Muscle of arm (tissue), 12 donors: ENCODE results near the gene HOXA4. TPM values are rescaled to one million over a fixed set of nuclear protein-coding genes. Genes with fewer than 3 reads are reported as not detected.
A peak's percentile ranks its signal among the peaks of the same experiment; 100 is the strongest.

Source experiments
- DNase-seq: peaks from one replicate; pipeline ENCODE4 v3.0.0-alpha.2; 2013
- polyA plus RNA-seq, 12 donors: library from polyadenylated mRNA; unstranded; fragments of 120-200 nt; gene quantifications; one replicate each; pipeline ENCODE4 v1.2.1, GENCODE V29; 2013; ENCODE audit not compliant: insufficient read length in 12 of 12

The HOXA4 gene
- polyA plus RNA-seq, 12 donors = 15.4 to 32.6 (median 27.3) TPM; not detected in 1

DNA sequence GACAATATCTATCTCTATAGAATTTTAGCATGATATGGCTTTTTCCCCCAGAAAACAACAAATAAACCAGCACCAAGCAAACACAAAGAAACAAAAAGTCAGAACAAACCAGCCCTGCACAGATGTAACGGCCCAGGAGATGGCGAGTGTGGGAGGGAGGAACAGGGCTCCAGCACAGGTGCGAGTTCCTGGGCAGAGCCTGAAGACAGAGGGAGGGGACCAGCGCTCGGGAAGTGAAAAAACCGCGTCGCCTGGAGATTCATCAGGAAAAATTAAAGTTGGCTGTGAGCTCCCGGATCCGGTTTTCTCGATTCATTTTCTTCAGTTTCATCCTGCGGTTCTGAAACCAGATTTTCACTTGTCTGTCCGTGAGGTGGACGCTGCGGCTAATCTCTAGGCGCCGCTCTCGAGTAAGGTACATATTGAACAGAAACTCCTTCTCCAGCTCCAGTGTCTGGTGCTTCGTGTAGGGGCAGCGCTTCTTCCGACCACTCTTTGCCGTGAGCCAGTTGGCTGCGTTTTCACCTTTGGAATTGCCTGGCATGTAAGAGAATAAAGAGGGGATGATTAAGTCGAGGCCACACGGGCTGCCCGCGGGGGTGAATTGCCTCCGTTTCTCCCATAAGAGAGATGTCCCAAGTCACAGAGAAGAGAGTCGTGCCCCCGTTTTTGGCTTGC lies 41.2 kb upstream of the HOXA4 start:
- DNase-seq = no peak

DNA sequence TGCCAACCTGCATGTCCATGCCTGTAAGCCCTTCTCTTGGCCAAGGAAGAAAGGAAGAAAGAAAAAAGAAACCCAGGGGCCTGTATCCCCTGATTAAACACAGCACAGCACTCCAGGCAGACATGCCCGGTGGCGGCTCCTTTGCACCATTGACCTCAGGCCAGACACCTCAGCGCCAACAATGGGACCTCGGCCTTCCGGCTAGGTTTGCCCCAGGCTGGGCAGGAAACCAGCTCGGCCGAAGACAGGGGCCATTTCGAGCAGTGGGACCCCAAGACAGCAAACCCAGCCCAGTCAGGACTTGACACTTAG lies 40.7 kb upstream of the HOXA4 start:
- no peak for DNase-seq

DNA sequence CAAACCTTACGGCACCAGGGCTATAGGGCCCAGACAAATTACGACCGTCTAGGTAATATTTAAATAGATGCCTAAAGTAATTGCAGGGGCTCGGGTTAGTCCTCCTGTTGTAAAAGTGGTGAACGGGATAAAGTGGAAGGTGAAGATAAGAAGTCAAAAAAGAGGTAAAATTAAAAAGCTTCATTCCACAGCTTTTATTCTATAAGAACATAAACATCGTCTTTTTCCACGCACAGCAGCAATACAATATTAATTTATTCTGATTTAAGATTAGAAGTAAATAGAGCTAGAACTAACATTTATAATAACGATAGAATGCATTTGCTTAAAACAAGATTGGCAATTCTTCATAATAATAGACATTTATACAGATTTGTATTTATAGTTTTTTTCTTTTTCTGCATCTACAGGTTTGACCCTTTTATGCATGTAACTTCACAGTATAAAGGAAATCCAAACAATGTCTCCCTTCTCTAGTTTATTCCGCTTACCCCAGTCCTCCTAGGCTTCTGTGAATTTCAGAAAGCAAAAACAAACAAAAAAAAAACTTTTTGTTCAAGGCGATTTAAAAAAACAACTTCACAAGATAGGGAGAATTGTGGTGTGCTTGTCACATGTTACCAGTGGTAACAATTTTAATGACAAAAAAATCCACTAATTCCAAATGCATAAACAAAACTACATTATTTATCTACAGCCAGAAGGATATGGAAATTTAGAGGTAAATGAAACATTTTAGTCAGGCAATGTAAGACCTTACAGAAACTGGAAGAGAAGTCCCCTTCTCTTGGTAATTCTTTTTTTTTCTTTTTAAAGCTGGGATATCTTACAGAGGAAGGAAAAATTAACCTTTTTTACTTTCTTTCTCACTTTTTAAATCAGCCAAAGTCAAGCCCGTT lies 40.1 kb upstream of the HOXA4 start:
- DNase-seq = no peak

DNA sequence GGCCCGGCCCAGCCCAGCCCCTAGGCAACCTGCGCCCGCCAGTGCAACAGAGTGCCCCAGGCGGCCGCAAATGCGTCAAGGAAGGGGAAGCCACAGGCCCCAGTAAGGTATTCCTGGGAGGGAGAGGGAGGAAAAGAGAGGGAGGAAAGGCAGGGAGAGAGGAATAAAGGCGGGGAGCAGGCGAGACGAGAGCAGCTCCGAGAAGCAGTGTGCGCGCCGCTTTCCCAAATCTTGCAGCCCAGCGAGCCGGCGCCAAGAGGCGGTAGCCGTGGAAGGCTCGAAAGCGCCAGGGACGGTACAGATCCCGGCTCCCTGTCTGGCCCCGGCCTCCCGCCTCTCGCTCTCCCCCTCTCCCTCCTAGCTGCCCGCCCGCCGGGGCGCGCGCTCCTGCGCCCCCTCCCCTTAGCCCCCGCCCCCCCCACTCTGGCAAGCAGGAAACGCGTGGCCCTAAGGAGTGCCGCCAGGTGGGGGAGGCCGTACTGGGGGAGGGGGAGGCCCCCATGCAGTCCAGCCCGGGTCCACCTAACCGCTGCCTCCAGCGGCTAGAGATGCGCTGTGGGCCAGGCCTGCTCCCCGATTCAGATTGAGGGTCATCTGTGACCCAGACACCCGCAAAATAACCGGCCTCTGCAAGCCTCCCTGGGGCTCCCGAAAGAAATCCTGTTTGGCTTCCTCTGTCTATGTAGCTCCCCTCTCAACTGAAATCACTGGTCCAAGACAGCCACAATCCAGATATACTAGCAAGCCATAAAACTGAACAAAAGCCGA lies 39.3 kb upstream of the HOXA4 start:
- DNase-seq = no peak

DNA sequence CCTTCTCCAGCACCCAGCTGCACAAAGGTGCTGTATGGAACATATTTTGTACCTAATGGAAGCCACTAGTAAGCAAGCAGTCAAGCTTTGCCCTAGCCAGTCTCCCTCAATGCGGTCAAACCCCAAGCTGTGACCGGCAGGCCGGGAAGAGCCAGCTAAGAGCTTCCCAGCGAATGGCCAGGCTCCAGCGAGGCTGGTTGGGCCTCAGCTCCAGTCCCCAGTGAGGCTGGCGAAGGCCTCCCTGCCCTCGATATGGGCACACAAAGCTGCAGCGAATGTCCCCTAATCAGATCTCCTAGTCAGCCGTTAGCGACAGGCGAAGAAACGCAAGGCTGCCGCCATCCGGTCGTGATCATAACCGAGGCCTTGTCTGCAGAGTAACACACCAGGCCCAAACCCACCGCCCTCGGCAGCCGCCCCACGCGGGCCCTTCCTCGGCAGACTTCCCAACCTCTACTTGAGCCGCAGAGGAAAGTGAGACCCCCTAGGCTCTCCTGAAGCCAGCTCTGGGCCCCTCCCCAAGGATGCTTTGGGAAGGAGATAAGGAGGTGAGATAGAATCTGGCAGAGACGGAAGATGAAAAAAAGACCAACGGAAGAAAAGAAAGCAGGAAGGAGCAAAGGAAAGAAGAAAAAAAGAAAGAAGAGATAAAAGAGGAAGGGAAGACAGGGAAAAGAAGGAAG lies 37.8 kb upstream of the HOXA4 start:
- DNase-seq = no peak

DNA sequence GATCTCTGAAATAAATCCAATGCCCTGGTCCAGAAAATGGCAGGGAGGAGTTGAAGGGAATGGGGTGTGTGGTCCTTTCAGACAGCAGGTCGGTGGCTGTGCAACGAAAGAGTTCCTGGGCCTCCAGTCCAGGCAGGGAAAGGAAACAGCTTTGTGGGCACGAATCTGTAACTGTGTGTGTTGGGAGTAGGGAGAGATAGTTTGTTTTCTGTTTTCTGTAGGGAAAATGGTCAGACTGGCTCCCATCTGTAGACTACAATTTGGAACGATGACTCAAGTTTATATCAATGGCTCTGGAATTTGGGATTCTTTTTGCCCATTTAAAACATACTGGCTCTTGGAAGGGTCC lies 37.3 kb upstream of the HOXA4 start:
- DNase-seq = no peak

DNA sequence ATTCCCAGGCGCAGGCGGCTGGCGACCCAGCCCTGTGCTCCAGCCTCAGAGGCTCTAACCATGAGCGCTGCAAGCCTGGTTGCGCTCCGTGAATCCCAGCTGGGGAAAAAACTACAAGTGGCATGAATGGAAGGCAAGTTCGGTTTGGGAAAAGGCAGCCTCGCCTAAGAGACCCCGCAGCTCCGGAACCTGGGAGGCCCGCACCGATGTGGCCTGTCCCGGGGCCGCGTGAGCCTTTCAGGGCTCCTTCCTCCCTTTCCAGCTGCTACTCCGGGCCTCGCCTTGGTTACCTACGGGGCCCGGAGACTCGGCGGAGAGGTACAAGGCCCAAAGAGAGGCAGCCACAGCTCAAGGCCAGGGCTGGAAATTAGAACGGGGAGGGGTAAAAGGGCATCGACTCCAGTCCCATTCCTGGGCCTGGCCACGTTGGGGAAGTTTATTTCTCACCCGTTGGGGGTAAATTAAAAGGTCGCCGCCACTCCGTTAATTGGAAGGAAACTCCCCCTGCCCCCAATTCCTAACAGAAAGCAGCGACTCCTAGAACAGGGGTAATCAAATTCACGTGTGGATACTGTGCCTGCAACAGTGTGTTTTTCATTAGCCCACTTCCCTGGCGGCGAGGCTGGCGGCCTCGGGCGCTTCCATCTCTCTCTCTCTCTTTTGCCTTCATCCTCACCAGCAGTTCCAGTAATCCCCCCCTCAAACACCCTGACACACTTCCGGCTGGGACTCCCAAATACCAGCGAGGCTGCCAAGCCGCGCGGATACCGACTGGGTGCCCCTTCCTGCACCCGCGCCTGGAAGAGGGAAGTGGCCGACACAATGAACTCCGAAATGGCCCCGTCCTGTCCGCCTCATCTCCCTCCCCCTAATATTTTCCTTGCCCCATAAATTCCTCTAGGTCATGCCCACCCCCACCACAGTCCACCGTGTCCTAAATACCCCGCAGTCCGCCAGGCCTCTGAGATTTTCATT lies 36.3 kb upstream of the HOXA4 start:
- DNase-seq = peak; percentile 51

DNA sequence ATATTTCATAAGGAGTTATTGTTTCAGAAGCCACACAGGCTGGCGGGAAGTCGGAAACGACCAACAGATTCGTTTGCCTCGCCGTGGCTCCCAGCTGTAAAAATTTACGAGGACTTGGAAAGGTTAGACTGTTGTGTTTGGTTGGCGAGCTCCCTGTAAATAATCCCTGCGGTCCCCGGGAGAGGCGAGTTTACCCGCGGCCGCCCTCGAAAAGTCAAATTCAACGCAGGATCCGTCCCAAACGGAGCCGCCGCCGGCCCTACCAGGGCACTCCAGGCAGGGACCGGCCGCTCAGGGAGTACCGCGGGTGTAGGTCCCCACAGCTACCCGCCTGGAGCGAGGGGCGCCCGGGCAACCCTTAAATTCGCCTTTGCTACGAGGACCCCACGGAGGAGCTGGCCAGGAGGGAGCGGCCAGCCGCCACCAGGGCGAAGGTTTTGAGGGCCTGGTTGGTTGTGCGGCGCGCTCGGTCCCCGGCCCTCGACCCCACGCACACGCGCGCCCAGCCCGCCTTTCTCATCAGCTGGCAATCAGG lies 35.5 kb upstream of the HOXA4 start:
- DNase-seq = peak; percentile 74

DNA sequence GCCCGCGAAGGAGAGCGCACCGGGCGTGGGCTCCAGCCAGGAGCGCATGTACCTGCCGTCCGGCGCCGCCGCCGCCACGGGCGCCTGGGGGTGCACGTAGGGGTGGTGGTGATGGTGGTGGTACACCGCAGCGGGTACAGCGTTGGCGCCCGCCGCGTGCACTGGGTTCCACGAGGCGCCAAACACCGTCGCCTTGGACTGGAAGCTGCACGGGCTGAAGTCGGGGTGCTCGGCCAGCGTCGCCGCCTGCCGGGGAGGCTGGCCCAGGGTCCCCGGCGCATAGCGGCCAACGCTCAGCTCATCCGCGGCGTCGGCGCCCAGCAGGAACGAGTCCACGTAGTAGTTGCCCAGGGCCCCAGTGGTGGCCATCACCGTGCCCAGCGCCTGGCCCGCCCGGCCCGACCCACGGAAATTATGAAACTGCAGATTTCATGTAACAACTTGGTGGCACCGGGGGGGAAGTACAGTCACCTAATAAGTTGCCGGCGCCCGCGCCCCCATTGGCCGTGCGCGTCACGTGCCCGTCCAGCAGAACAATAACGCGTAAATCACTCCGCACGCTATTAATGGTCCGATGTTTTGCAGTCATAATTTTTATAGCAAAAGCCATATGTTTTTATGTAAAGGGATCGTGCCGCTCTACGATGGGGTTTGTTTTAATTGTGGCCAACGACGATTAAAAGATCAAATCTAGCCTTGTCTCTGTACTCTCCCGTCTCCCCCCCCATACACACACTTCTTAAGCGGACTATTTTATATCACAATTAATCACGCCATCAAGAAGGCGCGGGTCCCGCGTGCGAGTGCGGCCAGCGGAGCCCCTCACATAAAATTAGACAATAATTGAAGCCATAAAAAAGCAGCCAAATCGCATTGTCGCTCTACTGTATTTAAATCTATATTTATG lies 34.8 kb upstream of the HOXA4 start, which contains the start of gene HOXA9:
TSS of gene HOXA9 (minus strand) at position 449 of the 907 bp plus-strand sequence. CDS start at position 369, 80 bp downstream.
- DNase-seq = peak; percentile 93

DNA sequence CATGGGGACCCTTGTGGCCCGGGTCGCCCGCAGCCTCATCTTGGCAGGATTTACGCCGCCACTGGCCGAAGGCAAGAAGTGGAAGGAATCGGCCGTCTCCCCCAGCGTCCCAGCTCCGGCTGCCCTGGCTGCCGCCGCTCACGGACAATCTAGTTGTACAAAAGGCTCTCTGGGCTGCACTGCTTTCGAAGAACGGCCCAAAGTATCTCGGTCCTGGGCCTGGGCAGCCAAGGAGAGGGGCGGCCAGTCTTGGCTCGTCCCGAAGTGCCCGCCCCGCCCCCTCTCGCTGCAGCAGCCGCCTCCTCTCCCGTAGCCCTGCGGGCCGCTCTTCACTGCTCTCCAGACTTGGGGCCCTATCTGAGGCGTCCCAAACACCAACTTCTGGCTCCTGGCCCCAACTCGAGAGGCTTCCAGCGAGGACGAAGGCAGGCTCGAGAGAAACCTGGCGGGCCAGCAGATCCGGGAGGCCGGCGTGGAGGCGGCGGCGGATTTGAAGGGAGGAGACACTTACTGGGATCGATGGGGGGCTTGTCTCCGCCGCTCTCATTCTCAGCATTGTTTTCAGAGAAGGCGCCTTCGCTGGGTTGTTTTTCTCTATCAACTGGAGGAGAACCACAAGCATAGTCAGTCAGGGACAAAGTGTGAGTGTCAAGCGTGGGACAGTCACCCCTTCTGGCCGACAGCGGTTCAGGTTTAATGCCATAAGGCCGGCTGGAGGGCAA lies 34.0 kb upstream of the HOXA4 start:
- DNase-seq = no peak

DNA sequence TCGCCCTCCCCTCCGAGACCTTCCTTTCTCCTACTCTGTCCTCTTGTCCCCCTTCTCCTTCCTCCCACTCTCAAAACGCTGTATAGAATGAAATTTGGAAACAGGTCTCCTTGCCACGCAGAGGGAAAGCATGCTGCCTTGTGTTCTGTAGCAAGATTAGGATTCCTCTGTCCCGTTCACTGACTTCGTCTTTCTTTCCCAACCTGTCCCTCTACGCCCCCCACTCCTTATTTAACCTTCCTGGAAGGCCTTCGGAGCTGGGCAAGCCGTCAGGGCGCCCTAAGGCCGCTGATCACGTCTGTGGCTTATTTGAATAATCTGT lies 33.4 kb upstream of the HOXA4 start:
- no peak for DNase-seq

DNA sequence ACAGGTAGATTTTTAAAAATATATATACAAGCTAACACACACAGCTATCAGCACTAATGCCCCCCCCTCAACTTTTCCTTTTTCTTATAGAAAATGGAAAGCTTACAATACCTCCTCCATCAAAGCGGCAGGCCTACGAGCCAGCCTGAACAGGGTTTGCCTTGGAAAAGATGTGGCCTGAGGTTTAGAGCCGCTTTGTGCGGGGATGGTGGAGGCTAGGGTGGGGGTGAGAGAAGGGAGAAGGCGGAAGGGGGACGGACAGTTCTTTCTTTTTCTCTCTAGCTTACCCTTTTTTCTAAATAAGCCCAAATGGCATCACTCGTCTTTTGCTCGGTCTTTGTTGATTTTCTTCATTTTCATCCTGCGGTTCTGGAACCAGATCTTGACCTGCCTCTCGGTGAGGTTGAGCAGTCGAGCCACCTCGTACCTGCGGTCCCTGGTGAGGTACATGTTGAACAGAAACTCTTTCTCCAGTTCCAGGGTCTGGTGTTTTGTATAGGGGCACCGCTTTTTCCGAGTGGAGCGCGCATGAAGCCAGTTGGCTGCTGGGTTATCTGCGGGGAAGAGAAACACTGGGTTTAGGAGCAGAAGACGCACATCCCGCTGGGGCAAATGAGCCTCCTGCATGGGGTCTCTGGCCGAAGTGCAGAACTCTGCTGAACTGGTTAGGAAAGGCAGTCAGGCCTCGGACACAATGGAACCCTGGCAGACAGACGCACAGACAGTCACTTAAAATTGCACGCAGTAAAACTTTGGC lies 32.9 kb upstream of the HOXA4 start:
- no peak for DNase-seq

DNA sequence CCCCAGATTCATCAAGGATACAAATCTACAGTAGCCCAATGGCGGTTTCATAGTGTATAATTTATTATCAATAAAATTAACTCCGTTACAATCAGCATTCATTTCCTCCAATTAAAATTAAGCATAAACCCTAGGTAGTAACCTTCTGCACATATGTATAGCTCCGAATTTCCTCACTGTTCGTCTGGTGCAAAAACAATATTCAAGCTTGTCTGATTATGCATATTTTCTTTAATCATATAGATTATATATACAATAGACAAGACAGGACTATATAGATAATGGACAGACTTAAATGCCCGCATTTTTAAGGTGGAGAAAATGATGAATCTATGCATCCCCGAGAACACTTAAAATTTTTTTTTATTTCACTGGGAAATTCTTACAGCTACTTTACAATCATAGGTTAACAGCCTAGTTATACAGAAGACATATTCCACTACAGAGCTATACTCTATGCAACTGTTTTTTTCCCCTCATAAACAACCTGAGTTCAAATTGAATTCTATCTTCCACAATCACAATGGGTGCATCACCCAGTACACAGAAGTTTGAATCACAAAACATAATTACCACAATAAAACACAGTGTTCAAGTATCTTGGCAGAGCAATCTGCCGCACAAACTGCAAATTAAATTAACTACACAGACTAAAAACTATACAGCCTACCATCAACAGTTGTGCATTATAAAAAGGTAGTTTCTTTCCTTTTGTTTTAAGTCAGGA lies 32.2 kb upstream of the HOXA4 start:
- peak; percentile 34 for DNase-seq

DNA sequence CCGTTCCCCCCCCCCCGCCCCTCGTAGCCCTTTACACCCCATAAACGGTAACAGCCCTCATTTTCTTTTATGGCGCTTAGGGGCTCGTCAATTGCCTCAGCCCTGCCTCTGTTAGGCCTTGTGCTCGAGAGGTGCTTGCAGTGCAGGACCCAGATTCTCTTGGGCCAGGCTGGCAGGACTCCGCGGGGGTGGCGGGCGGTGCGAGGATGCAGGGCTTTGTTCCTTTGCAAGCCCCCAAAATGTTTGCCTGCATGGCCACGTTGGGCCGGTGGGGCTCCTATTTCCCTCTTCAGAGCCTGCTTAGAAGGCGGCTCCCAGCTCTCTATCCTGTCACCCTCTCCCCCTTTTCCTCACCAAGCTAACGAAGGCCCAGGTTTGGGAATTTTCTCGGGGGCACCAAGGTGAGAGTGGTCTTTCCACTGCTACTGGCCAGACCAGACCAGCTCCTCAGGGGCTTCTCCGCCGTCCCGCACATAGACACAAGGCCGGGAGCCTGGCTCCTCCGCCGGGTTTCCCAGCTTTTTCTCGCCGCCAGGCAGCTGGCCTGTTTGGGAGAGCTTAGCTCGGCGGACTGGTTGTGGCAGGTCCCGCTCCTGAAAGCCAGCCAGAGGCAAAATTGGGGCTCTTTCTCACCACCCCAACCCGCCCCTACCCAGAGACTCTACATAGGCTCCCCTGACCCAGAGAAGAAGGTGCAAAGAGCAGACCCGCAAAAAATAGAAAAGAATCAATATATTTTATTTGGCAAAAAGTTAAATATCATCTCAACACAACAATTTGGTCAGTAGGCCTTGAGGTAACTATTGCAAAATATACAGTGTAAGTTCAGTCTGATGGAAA lies 31.4 kb upstream of the HOXA4 start:
- peak; percentile 53 for DNase-seq

DNA sequence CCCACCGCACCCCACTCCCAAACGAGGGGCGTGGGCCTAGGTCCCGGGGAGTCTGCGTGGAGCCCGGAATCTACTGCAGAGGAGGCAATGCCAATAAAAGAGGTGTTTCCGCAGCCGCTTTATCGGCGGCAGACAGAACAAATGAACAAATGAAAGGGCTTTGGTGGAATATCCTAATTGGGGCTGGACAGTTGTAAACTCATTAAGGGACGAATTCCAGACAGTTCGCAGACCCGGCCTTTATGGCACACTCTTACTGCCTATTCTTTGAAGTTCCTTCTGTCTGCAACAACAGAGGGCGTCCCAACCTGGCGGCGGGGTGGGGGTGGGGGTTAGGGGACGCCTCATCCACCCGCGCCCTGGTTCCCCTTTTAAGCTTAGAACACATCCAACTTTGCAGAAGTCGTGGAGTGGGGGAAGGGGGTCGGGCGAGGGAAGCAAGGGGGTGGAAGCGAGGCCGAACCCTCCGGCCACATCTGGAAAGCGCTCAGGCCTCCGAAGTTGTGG lies 30.7 kb upstream of the HOXA4 start:
- no peak for DNase-seq

DNA sequence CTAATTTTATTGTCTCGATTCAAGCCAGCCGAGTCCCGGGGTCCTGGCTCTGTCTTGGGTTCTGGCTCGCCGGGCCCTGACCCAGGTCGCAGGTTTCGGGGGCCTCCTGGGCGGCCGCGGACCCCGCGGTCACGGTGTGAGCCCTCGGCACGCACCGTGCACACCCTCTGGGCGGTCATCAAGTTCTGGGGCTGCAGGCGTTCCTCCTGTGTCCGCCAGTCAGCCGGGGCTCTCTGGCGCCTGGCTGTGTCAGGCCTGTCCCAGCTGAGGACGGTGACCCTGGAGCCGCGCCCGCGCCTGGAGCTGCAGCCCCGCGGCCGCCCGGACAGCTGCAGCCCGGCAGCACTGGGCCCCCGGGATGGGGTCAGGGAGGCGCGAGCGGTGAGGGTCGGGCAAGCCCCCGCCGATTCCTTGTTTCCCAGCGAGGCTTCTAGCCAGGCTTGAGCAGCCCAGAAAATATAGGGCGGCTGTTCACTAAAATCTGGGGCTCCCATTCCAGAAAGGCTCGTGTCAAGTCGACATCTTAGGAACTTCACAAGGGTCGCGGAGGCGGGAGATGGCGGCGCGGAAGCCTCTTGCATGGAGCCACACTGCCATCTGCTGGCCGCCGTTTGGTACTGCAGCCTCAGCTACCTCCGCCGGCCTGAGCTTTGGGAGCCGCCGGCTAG lies 30.1 kb upstream of the HOXA4 start:
- peak; percentile 93 for DNase-seq
